NAMALWA (cell line): ENCODE results near the gene DDX1.
"Not testable (repeated sequence)": the region's sequence is repeated elsewhere in the genome, so short reads cannot be mapped to it uniquely, and the experiment has no call there.

Experiments
- DNase-seq: peaks from one replicate; pipeline ENCODE4 v3.0.0-alpha.2; 2015; ENCODE audit warnings: low spot score

The DDX1 gene

DNA sequence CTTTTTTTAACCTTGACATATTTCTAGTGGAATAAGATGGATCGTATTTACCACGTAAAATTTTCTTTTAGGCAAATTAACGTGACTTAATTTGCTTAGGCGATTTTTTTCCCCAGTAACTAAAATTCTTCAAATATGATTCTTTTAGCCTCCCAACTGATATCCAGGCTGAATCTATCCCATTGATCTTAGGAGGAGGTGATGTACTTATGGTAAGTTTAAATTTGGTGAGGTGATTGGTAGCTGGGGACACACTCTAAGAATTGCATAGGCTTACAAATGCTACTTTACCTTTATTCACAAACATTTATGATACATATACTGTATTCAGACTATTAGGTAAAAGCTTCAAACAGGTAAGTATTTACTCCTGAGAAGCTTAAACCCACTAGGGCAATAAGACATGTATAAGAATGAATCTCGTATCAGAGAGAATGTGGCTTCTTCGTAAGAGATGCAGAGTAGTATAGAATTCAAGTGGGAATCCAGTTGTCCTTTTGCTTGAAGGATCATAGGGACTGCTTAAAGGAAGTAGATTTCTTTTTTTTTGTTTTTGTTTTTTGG, 3.8 kb downstream of the DDX1 start:
- DNase-seq = no peak

GRCh38 chr2:15595936-15596335, 4.3 kb downstream of the DDX1 start:
- no peak for DNase-seq

DNA sequence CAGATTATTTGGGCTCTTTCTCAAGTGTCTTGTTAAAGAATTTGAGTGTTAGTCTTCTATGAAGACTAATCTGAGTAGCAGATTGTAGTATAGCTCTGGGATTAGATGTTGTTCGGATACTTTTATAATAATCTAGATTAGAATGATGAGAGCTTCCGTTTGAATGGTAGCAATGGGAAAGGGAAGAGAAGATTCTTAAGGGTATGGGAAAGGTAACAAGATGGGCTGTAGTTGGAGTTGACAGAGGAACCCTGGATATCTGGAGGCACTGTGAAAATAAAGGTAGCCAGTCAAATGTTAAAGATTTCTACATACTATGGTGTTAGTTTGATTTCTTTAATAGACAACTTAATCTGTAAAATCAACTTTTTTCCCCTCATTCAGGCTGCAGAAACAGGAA, 4.7 kb downstream of the DDX1 start:
- no peak for DNase-seq

- DNase-seq = no peak
Measured at GRCh38 chr2:15596968-15597367, 5.3 kb downstream of the DDX1 start.

GRCh38 chr2:15599994-15600393, 8.3 kb downstream of the DDX1 start:
- DNase-seq = no peak

GRCh38 chr2:15601681-15602080, 10.0 kb downstream of the DDX1 start:
- DNase-seq = no peak

DNA sequence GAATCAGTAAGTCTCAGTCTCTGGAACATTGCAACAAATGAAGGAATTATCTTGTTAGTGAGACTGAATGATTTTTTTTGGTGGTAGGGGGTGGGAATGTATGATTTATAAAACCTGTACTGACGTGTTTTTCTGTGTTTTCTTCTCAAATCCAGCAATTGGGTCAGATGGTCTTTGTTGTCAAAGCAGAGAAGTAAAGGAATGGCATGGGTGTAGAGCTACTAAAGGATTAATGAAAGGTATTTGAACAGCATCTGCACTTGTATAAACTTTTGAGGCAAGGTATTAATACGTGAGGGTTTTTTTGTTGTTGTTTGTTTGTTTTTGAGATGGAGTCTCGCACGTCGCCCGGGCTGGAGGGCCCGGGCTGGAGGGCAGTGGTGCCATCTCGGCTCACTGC, 10.7 kb downstream of the DDX1 start:
- DNase-seq = no peak

GRCh38 chr2:15603044-15603765, 11.5 kb downstream of the DDX1 start:
- no peak for DNase-seq

- no peak for DNase-seq
Measured at GRCh38 chr2:15603948-15604347, 12.3 kb downstream of the DDX1 start.

DNA sequence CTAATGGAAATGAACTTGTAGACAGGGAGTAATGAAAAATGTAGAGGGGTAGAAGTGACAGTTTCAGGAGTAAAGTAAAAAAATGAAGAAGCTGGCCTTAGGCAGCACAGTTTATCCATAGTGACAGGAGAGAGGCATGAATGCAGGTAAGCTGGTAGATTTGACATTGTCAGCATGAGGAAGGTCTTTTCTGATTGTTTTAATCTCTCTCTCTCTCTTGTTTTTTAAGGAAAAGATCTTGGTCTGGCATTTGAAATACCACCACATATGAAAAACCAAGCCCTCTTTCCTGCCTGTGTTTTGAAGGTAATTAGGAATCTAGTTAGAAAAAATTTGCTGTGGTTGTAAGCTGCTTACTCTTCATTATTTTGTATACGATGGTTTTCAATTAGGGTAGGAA, 14.1 kb downstream of the DDX1 start:
- DNase-seq = no peak

GRCh38 chr2:15606481-15607441, 15.1 kb downstream of the DDX1 start:
- no peak for DNase-seq

GRCh38 chr2:15607709-15608391, 16.2 kb downstream of the DDX1 start:
- no peak for DNase-seq

- no peak for DNase-seq
Measured at GRCh38 chr2:15608392-15608761, 16.7 kb downstream of the DDX1 start.

DNA sequence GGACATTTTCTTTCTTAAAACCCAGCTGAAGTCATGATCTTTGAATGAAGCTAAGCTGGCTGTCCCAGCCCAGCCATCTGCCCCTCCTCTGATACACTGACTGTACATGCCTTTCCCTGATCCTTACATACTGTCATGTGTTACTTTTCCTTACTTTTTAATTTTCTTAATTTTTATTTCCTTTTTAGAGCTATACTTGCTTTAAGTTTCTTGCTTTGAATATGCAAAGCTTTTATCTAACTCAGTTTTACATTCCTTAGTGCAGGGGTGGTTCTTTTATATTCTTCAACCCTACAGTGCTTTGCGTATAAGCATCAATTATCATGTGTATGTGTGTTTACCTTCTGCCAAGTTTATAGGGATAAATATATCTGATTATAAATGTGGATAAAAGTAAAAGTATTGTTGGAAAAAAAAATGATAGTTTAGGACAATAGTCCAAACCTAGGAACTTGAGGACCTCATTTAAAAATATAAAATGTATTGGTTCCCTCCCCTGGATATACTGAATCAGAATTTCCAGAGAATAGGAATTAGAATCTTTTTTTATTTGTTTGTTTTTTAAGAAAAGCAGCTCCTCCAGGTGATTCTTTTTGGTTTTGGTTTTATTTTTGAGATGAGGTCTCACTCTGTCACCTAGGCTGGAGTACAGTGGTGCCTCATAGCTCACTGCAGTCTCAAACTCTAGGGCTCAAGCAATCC, 17.8 kb downstream of the DDX1 start:
- no peak for DNase-seq

DNA sequence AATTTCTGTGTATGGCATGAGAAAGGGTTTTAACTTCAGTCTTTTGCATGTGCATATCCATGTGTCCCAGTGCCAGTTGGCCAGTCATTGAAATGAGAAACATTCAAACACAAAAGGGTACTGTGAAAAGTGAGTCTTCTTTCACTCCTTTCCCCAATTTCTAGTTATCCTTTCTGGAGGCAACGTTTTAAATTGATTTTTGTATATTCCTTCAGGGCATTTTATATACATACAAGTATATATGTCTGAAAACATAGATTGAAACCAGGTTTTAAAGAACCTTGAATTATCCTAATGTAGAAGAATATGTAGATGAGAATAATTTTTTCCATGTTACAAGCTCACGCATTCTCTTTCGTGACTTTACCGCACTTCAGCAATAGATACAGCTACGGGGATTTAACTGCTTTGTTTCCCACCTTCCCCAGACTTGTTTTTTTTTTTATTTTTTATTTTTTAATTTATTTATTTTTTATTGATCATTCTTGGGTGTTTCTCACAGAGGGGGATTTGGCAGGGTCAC, 18.8 kb downstream of the DDX1 start:
- DNase-seq = no peak

DNA sequence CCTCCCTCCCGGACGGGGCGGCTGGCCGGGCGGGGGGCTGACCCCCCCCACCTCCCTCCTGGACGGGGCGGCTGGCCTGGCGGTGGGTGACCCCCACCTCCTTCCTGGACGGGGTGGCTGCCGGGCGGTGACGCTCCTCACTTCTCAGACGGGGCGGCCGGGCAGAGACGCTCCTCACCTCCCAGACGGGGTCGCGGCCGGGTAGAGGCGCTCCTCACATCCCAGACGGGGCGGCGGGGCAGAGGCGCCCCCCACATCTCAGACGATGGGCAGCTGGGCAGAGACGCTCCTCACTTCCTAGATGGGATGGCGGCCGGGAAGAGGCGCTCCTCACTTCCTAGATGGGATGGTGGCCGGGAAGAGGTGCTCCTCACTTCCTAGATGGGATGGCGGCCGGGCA, 20.4 kb downstream of the DDX1 start:
- DNase-seq = not testable (repeated sequence)

- DNase-seq = no peak
Measured at GRCh38 chr2:15613736-15614429, 22.2 kb downstream of the DDX1 start.

DNA sequence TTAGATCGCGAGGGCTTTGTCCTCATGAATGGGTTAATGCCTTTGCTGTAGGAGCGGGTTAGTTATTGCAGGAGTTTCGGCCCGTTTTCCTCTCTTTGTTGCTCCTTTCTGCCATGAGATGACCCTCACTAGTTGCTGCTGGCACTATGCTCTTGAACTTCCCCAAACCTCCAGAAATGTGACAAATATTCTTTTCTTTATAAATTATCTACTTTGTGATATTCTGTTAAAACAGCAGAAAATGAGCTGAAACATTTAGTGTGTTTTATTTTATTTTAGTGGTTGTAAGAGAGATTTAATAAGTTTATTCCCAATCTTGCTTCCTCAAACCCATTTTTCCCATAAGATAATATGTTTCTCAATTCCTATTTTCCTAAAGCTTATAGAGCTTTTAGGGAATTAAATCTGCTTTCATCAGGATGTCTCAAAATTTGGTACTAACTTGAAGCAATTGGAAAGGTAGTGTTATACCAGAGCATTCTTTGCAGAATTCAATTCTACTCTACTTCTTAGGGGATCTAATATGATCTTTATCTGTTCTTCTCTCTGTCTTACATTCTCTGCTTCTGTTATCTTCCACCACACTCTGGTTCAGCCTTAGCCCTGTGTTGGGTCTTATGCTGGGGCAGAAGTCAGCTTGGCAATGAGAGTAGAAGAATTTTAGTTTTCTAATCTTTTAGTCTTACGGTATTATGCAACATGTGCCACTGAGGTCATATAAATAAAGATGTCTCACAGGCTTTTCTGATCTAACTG, 23.1 kb downstream of the DDX1 start:
- no peak for DNase-seq

GRCh38 chr2:15615301-15615920, 23.7 kb downstream of the DDX1 start:
- no peak for DNase-seq

DNA sequence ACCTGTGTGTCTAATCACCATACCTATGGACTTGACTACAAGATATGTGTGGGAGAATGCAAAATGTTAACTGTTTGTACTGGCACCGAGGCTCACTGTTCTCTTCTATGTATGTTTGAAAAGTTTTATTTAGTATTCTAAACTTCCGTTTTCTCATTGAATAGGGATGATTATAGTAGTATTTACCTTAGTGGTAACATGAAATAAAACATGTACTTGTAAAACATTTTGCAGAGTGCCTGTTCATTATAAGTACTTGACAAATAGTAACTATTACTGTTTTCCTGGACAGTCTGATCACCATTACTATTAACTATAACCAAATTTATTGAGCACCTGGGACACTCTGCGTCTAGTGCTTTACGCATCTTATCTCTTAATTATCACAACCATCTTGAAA, 24.8 kb downstream of the DDX1 start:
- DNase-seq = no peak
